ENCODE results near the gene ANKRD29. TPM values are rescaled to one million over a fixed set of nuclear protein-coding genes. Genes with fewer than 3 reads are reported as not detected.

The ANKRD29 gene
- total RNA-seq, 2 experiments from 2014 or later, result not detected

- DNase-seq (ENCODE audit: low spot score), result no peak
- H2AFZ ChIP-seq (ENCODE audit: low read length), result no peak overlapping the region
- H3K9me2 ChIP-seq (ENCODE audit: insufficient read depth, low read length), result no peaks in the 10 kb centered on the region
- H3K27ac ChIP-seq (ENCODE audit: low read depth, low read length, poor library complexity, severe bottlenecking), result no peak overlapping the region
- no peaks in the 10 kb centered on the region for H4K20me1 ChIP-seq (ENCODE audit: insufficient read depth, low read length)
- no peak overlapping the region for H3K4me2 ChIP-seq (ENCODE audit: low read length)
- H3K4me3 ChIP-seq (ENCODE audit: low read depth, low read length, poor library complexity, severe bottlenecking), result no peak overlapping the region
- no peaks in the 10 kb centered on the region for H3K36me3 ChIP-seq (ENCODE audit: insufficient read depth, low read length)
- no peaks in the 10 kb centered on the region for H3K4me1 ChIP-seq (ENCODE audit: insufficient read depth, low read length, poor library complexity, severe bottlenecking)
- ChIA-PET CTCF (ENCODE audit: unreplicated experiment) (no interaction called here), POLR2A (no interaction called here)
- H3K9me3 ChIP-seq (ENCODE audit: low read length), result no peaks in the 10 kb centered on the region
- intact Hi-C loops (cut with micrococcal nuclease; ENCODE audit: unreplicated experiment), result no loop called here
- no peaks in the 10 kb centered on the region for H3K79me2 ChIP-seq (ENCODE audit: insufficient read depth, low read depth, low read length)
- TF ChIP-seq EZH2phosphoT487 (IDR thresholded peaks at IDR 0.05; ENCODE audit: borderline replicate concordance, low read depth, low read length) (no peak), CTCF (conservative IDR thresholded peaks at IDR 0.05; ENCODE audit: low read length) (no peak)
- no TSS peak for BruUV-seq (replicated peaks)
These were observed 26.7 kb downstream of the ANKRD29 start for GRCh38 chr18:23636071-23636399.

- no peaks in the 10 kb centered on the region for H3K9me3 ChIP-seq (ENCODE audit: low read length)
- POLR2A ChIA-PET, result no interaction called here
- intact Hi-C loops (cut with micrococcal nuclease; ENCODE audit: unreplicated experiment), result no loop called here
- no peaks in the 10 kb centered on the region for H3K9me2 ChIP-seq (ENCODE audit: insufficient read depth, low read length)
- H3K4me2 ChIP-seq (ENCODE audit: low read length), result no peak overlapping the region
- H3K4me1 ChIP-seq (ENCODE audit: insufficient read depth, low read length, poor library complexity, severe bottlenecking), result no peaks in the 10 kb centered on the region
- no peak overlapping the region for H3K4me3 ChIP-seq (ENCODE audit: low read depth, low read length, poor library complexity, severe bottlenecking)
- H3K27ac ChIP-seq (ENCODE audit: low read depth, low read length, poor library complexity, severe bottlenecking), result no peak overlapping the region
- H4K20me1 ChIP-seq (ENCODE audit: insufficient read depth, low read length), result no peaks in the 10 kb centered on the region
- no peaks in the 10 kb centered on the region for H3K36me3 ChIP-seq (ENCODE audit: insufficient read depth, low read length)
- CTCF ChIA-PET (ENCODE audit: unreplicated experiment), result no interaction called here
- H3K79me2 ChIP-seq (ENCODE audit: insufficient read depth, low read depth, low read length), result no peaks in the 10 kb centered on the region
- TF ChIP-seq CTCF (conservative IDR thresholded peaks at IDR 0.05; ENCODE audit: low read length), result no peak
- no peak for TF ChIP-seq EZH2phosphoT487 (IDR thresholded peaks at IDR 0.05; ENCODE audit: borderline replicate concordance, low read depth, low read length)
- DNase-seq (ENCODE audit: low spot score), result no peak
- BruUV-seq (replicated peaks), result no TSS peak
- H2AFZ ChIP-seq (ENCODE audit: low read length), result no peak overlapping the region
These were observed 27.2 kb downstream of the ANKRD29 start for GRCh38 chr18:23635283-23636070.

GRCh38 chr18:23634692-23635091 is 28.0 kb downstream of the ANKRD29 start:
- TF ChIP-seq CTCF (conservative IDR thresholded peaks at IDR 0.05; ENCODE audit: low read length), result no peak
- no peak for TF ChIP-seq EZH2phosphoT487 (IDR thresholded peaks at IDR 0.05; ENCODE audit: borderline replicate concordance, low read depth, low read length)
- BruUV-seq (replicated peaks), result no TSS peak
- H4K20me1 ChIP-seq (ENCODE audit: insufficient read depth, low read length), result no peaks in the 10 kb centered on the region
- no peak overlapping the region for H3K4me2 ChIP-seq (ENCODE audit: low read length)
- no peaks in the 10 kb centered on the region for H3K4me1 ChIP-seq (ENCODE audit: insufficient read depth, low read length, poor library complexity, severe bottlenecking)
- H3K27ac ChIP-seq (ENCODE audit: low read depth, low read length, poor library complexity, severe bottlenecking), result no peak overlapping the region
- POLR2A ChIA-PET, result no interaction called here
- H3K4me3 ChIP-seq (ENCODE audit: low read depth, low read length, poor library complexity, severe bottlenecking), result no peak overlapping the region
- DNase-seq (ENCODE audit: low spot score), result no peak
- intact Hi-C loops (cut with micrococcal nuclease; ENCODE audit: unreplicated experiment), result no loop called here
- H3K79me2 ChIP-seq (ENCODE audit: insufficient read depth, low read depth, low read length), result no peaks in the 10 kb centered on the region
- H3K9me3 ChIP-seq (ENCODE audit: low read length), result no peaks in the 10 kb centered on the region
- H3K9me2 ChIP-seq (ENCODE audit: insufficient read depth, low read length), result no peaks in the 10 kb centered on the region
- H3K36me3 ChIP-seq (ENCODE audit: insufficient read depth, low read length), result no peaks in the 10 kb centered on the region
- H2AFZ ChIP-seq (ENCODE audit: low read length), result no peak overlapping the region
- CTCF ChIA-PET (ENCODE audit: unreplicated experiment), result no interaction called here

Data from OCI-LY7 (cell line).